T1000 (cell line): ENCODE results near the gene DAB2IP.
"Not testable (repeated sequence)": the region's sequence is repeated elsewhere in the genome, so short reads cannot be mapped to it uniquely, and the experiment has no call there.

ENCODE experiments used
- DNase-seq: peaks from one replicate; lab custom pipeline; 2025; ENCODE audit warnings: mixed read lengths; lab: John Stamatoyannopoulos, UW

Gene DAB2IP

DNA sequence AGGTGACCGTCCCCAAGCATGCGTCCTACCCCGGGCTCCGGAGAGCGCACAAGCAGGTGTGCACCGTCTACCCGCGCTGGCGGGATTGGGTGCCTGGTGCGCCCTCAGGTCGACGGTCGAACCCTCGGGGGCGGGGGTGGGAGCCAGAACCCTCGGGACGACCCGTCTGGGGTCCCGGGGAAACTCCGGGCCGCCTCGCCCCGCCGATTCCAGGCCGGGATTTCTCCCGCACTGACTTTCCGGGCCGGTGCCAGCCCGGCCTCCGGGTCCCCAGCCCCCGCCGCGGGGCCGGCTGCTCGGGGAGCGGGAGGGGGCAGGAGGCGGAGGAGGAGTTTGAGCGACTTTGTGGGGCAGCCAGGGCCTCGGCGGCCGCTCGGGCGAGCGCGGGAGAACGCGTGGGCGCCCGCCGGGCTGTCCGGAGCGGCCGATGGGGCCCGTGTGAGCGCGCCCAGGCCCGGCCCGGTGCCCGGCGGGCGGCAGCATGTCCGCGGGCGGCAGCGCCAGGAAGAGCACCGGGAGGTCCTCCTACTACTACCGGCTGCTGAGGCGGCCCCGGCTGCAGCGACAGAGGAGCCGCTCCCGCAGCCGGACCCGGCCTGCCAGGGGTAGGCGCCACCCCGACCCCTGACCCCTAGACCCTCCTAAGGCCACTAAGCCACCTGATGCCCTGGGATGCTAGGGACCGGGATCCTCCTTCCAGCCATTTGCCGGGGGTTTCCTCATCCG is at the start of gene DAB2IP:
DAB2IP (plus strand) TSS at position 340 of the 726 bp plus-strand sequence; CDS start at position 482, 142 bp downstream.
- no peak for DNase-seq

DNA sequence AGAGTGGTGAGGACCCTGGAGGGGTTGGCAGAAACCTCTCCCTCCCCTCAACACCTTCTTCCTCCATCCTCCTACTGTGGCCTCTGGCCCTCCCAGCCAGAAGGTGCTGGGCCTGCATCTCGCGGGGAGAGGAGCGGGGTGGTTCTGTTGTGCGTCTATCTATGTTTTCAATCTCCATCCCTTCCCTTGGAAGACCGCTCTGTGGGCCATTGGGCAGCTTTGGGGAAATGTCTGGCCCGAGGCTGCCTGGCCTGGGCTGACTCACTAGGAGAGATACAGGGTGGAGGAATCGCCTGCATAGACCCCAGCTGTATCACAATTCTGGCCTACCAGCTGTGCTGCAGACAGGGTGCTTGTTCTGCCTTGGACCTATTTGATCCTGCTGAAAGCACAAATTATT is 48.4 kb upstream of the DAB2IP start:
- DNase-seq: no peak

DNA sequence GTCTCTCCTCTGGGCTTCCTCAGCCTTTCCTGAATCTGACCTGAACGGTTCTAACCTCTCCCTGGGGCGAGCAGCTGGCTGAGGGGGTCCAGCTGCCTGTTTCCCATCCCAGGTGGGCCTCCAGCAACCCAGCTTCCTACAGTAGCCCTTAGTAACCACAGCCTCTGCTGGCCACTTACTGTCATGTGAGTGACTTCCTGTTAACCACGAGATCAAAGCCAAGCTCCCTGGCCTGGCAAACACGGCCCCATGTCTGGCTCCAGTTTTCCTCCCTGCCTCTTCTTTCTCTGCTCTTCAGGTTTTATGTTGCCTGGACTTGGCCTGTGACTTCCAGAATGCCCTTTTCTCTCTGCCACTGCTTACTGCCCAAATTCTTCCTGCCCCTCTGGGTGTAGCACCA is 47.2 kb upstream of the DAB2IP start:
- no peak for DNase-seq

DNA sequence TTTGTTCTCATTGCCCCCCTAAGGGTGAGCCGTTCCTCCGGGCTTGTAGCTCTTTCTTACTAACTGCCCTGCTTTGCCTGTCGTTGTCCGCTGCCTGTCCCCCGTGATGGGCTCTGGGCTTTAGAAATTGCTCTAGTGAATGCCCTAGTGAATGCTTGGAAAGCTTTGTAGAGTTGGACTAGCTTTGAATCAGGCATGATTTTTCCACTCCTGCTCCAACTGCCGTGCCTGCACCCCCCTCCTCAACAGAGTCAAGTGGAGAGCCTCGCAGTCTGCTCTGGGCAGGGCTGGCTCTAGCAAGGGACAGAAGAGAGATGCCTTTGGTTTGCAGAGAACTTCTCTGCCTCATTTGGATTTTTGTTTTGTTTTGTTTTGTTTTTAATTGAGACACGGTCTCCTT is 46.8 kb upstream of the DAB2IP start:
- no peak for DNase-seq

DNA sequence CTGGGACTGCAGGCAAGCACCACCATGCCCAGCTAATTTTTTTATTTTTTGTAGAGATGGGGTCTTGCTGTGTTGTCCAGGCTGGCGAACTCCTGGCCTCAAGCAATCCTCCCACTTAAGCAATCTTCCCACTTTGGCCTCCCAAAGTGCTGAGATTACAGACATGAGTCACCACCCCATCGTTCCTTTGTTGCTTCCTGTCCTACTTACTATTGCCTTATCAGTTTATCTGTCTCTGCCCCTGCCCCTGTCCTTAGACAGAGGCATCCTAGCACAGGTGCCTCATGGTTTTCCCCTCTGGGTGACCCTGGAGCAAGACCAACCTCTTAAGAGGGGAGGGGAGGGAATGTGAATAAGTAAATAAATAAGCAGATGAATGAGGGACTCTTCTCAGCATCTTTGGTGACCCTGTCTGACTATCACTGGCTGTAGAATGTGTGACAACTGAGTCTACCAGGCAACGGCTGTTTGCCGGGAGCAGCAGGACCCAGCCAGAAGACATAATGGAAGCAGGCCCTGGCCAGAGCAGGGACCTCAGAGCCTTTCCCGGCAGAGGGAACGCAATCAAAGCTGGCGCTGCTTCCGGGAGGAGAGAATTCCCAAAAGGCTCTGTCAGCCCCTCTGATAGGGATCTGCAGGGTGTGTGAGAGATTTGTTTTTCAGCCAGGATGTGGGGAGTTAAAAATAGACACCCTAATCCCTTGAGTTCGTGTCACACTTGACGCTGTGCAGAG is 43.8 kb upstream of the DAB2IP start:
- DNase-seq: no peak

DNA sequence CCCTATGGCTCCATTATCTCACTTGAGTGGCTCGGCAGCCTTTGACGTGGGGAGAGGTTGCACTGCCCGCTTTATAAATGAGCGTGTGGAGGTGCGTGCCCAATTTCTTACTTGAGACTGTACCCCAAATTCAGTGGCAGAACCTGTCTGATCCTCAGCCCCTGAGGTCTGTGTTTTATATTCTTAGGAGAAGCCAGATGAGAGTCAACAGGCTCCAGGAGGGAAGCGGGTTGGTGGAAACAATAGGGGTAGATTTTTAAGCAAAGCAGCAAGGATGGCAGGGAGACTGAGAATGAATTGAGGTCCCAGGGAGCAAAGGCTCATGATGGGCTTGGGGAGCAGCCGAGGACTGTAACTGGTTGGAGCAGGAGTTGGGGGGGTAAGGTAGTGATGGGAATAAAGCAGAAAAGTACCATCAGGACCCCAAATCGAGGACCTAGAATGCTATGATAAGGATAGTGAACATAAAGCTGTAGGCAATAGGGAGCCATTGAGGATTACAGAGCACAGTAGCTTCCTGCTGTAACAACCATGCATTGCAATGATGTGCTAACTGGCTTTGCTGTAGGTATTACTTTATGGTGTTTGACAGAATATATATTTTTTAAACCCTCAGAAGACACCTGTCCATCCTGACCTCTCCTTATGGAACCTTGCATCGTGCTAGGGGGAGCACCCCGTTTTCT is 43.1 kb upstream of the DAB2IP start:
- DNase-seq: no peak

DNA sequence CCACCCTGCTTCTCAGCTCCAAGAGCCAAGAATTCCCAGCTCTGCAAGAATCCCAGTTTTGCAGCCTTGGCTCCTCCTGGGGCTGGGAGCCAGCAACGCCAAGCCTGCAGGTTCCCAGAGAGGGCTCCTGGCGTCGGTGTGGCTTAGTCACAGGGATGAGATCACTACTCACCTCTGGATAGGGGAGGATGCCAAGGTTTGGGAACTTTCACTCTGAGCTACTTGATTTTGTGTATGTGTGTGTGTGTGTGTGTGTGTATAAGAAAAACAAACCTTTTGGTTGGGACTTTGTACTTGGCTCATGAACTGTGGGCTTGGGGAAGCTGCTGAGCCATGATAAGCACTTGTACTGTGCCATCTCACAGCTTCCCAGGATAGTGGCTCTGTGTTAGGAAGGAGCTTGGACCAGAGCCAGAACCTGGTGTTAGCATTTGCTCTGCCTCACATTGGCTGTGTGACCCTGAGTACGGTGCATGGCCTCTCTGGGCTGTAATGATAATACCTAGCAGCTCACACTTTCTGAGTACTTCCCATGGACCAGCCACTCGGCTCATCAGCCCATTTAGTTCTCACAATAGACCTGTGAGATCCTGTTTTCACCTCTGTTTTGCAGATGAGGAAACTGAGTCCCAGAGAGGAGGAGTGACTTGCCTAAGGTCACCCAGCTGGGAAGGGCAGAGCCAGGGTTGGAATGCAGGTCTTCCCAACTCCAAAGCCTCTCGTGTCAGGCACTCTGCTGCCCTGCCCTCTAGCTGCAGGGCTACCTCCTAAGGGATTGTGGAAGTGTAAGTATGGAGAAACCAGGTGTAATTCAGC is 41.4 kb upstream of the DAB2IP start:
- no peak for DNase-seq

DNA sequence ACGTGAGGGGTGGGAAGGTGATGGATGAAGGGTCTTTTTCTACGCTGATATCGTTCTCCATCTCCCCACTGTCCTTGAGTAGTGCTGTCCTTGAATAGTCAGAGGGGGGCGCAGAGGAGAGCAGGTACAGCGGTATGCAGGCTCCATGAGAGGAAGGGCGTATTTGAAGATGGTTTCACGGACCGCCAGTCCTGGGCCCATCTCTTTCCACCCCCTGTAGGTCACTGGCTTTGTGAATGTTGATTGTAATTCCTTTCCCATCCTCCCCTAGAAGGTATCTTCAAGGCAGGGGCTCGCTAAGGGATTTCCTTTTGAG is 40.8 kb upstream of the DAB2IP start:
- DNase-seq: no peak

DNA sequence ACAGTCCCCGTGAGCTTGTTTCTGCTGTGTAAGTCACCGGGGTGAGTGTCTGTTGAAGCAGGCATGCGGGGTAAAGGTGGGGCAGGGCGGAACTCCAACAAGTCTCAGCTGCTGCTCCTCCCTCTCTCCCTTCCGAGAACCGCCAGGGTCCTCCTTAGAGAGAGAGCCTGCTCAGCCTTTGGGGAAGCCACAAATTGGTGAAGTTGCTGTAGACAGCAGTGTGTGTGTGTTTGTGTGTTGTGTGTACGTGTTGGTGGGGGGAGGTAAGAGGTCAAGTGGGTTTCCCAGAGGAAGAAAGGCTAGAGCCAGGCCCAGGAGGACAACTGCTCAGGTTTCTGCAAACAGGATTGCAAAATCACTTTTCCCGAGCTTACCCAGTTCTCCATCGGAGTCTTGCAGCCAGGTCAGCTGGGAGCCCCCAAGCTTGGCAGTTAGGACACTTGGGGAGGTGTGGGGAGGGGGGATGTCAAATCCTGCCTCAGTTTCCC is 38.9 kb upstream of the DAB2IP start:
- DNase-seq: no peak

DNA sequence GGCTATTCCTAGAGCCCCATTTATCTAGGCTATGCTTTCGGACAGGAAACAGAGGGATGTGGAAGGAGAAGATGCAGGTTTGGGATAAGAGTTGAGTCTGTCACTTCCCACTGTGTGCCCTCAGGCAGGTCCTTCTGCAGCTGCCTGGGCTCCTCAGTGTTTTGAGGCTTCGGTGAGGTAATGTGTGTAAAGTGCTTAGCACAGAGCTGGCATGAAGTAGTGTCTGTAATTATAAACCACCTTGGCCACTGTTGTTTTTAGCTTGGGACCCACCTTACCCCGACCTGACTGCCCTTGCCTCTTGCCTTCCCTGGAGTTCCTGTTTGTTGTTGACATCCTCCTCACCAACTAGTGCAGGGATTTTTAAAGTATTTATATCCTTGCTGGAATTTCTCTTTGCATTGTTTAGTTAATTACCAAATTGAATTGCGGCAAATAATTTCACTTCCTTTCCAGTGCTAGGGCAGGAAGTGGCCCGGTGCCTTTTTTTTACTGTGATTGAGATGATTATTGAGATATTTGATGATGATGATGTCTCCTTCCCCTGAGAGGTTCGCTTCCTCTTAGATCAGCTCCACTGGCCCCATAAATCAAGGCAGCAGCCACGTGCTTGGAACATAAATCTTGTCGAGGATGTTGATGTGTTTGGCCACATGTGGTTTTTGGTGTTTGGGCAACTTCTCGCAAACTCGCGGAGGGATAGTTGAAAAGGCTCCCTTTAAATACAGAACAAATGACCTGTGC is 38.3 kb upstream of the DAB2IP start:
- no peak for DNase-seq

DNA sequence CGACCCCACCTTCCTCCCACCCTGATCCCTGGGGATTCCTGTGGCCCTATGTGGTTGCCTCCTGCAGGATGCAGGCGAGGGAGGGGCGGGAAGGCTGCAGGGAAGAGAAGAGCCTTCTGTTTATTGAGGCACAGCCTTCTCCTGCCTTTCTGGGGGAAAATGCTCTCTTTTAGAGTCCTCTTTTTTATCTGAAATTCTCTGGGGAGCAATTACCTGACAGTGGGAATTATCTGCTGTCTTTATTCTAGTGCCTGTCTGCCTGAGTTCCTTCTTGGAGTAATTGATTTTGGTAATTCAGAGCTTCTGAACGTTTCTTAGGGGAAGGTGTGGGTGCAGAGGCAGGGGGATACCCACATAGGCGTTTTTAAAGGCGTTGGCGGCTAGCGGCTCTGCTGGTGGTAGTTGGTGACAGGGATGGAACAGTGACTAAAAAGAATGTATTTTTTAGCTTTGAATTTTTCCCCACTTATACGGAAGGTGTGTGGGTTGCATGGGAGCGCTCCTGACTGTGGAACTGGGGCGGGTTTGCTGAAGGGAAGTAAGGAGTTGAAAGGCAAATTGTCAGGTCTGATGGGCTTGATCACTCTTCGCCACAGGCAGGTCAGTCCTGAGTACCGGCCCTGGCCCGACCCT is 35.2 kb upstream of the DAB2IP start:
- DNase-seq: no peak

DNA sequence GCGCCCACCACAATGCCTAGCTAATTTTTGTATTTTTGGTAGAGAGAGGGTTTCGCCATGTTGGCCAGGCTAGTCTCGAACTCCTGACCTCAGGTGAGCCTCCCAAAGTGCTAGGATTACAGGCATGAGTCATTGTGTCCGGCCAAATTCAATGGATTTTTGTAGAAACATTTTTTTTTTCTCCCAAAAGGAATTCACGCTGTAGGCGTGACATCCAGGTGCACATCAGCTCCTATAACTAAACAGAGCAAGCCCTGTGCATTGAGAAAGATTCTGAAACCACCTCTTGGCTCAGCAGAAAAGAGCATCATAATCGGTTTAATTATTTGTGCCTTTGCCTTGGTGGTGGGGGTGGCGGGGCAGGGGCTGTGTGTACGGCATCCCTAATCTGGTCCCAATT is 32.9 kb upstream of the DAB2IP start:
- DNase-seq: no peak

DNA sequence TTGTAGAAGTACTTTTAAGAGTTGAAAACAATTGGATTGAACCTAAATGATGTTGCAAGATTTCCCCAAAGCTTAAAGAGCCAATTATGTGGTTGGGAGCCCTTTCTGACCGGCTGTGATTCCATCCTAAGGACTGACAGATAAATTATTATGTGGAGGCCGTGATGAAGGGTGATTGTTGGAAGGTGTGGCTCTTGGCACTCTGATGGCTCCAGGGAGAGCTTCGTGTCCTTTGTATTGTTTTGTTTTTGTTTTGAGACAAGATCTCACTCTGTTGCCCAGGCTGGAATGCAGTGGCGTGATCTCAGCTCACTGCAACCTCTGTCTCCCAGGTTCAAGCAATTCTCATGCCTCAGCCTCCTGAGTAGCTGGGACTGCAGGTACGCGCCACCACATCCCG is 32.5 kb upstream of the DAB2IP start:
- DNase-seq: not testable (repeated sequence)

DNA sequence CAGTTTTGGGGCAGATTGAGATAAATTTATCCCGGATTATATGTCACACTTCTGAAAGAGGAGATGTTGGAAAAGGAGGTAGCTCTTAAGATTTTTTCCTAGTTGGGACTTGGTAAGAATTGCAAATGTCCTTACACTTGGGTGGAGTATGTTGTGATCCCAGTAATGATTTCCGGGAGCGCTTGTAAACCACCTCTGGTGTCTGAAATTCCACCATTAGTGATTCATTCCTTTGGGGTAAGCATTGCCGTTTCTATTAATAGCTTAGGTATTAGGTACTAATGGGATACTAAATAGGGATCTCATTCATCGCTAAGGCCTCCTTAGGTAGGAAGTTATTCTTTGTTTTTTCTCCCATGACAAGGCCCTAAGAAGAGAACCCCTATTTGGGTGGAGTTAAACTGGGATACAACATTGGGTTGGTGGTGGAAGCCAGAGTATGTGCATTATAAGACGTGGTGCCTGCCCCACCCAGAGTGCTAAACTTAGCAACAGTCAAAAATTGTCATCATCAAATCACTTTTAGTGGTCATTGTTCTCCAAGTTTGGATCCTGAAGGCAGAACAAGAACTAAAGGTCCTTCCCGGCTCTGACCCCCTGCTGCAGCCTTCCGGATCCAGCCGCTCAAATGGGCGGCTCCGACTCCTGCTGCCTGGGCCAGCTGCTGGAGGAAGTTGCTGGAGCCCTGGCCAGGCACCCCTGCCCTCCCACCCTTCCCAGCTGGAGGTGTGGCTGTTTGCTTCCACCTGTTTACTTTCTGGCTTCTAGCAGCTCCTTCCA is 31.7 kb upstream of the DAB2IP start:
- DNase-seq: no peak

DNA sequence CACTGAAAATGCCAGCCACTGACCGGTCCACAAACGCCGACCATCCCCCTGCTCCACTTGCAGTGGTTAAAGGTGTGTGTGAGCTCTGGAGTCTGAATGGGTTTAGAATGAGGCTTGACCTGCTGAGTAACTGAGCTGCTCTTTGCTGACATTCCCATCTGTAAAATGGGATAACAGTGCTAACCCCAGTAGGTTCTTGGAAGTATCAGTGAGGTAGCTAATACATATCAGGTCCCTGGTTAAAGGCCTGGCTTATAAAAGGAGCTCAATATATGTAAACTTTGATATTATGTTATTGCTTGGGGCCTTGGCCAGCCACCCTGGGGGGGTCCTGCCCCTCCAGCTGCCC is 31.1 kb upstream of the DAB2IP start:
- DNase-seq: no peak

DNA sequence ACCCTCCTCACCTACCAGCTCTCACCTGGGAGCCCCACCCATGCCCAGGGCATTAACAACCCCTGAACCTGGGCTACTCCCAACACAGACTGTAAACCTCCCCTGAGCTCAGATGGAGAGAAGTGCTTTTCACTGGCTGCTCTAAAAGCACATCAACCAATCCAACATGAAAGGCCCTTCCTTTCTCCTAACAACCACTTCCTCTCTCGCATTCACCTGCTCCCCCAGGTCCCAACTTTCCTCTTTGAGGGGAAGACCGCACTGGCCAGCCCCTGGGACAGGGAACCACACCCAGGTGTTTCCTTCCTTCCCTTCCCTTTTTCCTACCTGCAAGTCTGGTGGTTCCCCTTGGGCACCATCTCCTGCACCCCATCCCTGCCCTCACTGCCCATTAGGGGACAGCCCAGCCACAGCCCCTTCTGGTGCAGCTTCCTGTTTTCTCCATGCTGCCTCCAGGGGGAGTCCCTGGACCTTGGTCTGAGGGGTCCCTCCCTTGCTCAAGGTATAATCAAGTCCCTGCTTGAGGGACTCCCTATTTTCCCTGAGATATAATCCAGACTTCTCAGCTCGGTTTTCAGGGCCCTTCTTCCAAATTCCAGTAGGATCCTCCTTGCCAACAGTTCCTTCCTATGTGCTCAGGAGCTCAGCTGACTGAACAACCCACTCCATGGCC is 30.5 kb upstream of the DAB2IP start:
- DNase-seq: no peak

DNA sequence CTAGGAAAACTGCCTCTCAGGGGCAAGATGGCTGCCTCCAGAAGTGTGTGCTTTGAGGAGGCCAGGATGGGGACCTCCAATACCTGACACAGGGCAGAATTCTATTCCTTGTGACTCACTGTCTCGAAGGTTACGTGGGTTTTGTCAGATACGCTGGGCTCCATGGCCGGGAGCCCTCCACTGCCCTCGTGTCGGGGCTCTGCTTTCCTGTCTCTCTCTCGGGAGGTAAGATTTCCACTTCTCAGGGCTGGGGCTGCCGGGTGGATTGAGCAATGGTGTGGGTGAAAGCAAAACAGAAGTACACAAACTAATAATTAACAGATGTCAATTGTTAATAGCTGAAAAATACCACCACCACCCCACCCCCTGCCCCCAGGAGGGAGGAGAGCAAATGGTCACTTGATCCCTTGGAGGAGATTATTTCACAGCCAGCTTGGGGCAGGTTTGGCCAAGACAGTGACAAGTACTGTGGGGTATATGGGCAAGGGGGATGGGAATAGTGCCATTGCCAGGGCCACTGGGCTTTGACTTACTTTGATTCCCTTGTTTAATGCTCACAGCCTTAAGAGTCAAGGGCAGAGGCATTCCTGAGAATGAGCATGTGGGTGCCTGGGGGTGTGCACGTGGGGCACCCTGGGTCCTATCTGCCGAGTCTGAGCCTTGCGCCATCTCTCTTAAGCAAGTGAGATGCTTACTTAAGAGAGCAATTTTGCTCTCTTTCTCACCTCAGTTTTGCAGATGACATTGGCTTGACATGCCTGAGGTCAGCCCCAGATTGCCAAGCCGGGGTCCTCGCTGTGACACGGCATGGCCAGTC is 28.8 kb upstream of the DAB2IP start:
- no peak for DNase-seq

DNA sequence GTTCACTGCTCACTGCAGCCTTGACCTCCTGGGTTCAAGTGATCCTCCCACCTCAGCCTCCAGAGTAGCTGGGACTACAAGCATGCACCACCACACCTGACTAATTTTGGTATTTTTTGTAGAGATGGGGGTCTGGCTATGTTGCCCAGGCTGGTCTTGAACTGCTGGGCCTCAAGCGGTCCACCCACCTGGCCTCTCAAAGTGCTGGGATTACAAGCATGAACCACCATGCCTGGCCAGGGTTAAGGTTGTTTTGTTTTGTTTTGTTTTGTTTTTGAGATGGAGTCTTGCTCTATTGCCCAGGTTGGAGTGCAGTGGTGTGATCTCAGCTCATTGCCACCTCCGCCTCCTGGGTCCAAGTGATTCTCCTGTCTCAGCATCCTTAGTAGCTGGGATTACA is 28.0 kb upstream of the DAB2IP start:
- not testable (repeated sequence) for DNase-seq

DNA sequence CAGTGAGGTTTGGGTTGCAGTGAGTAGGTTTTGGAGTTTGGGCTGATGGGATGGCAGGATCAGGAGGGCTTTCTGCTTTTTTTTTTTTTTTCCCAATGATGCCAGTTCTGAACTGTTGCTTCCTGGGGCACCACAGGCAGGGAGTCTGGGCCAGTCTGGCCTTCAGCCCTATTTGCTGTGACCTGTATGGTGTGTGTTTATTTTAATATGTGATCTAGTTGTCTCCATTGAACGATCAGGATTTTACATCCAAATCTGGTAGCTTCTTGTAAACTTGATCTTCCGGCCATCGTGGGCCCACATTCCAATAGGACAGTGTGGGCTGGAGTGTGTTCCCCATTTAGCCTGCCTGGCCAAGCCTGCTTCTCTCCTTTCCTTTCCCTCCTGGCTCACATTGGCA is 25.8 kb upstream of the DAB2IP start:
- DNase-seq: no peak
